Body of pancreas (tissue), 4 donors: ENCODE results near the gene TSGA10IP.

Source experiments
- POLR2A ChIP-seq, 3 donors: fragments of 450-650 bp; IDR thresholded peaks; one replicate each; pipeline ENCODE4 v1.6.1; 2016; ENCODE audit warnings: antibody characterized with exemption in 3 of 3, mild to moderate bottlenecking in 2 of 3
- TF ChIP-seq, protein P1 (sequence below), 7 experiments: fragments of 450-650 bp in 4 of 7; fragments of 200-600 bp in 3 of 7; sonication (generic) in 3 of 7; IDR thresholded peaks; one replicate each; pipeline ENCODE4 v1.5.1; 2016 to 2019; ENCODE audit warnings: antibody characterized with exemption in 7 of 7

- TF ChIP-seq, protein P1, sequence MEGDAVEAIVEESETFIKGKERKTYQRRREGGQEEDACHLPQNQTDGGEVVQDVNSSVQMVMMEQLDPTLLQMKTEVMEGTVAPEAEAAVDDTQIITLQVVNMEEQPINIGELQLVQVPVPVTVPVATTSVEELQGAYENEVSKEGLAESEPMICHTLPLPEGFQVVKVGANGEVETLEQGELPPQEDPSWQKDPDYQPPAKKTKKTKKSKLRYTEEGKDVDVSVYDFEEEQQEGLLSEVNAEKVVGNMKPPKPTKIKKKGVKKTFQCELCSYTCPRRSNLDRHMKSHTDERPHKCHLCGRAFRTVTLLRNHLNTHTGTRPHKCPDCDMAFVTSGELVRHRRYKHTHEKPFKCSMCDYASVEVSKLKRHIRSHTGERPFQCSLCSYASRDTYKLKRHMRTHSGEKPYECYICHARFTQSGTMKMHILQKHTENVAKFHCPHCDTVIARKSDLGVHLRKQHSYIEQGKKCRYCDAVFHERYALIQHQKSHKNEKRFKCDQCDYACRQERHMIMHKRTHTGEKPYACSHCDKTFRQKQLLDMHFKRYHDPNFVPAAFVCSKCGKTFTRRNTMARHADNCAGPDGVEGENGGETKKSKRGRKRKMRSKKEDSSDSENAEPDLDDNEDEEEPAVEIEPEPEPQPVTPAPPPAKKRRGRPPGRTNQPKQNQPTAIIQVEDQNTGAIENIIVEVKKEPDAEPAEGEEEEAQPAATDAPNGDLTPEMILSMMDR (IDR thresholded peaks at IDR 0.05) = no peak
- TF ChIP-seq POLR2A (IDR thresholded peaks at IDR 0.05) = no peak
These were observed 1.4 kb downstream of the TSGA10IP start for GRCh38 chr11:65946655-65947054.
